Activated T-cell treated with anti-CD3 and anti-CD28 coated beads, Interleukin-2, amount 50 U/mL, for 48 hours (primary cell): ENCODE data around the gene ESYT2.

Experiments used
- DNase-seq, 2 experiments: peaks; one replicate each; pipeline ENCODE4 v3.0.0-alpha.2; 2020

ESYT2 gene

GRCh38 chr7:158687406-158687805 is 141.9 kb downstream of the ESYT2 start:
- no peak for DNase-seq

DNA sequence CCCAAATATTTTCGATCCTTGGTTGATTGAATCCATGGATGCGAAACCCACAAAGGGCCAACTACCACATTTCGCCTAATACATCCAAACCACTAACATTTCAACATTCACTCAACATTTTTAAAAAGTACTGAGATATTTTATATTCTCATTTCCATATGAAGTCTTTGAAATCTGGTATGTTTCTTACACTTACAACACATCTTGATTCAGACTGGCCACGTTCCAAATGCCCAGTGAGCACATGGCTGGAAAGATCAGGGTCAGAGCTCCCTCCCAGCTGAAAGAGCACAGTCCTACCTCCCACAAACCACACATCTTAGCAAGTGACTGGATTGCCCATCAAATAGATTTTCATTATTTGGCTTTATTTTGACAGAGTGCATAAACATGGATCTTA is 143.6 kb downstream of the ESYT2 start:
- no peak for DNase-seq

DNA sequence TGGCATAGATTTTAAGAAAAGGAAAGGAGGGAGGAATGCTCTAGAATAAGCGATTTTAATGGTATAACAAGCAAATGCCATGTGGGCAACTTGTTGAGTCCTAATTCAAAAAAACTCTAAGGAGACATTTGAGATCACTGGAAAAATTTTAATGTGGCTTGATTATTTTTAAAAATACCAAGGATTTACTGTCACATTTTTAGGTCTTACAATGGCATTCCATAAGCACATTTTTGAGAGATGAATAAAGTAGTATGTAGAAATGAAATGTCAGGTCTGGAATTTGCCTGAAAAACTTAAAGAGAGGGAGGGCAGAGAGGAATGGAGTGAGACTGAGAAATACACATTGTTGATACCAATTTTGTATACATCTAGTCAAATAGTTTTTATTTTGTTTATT is 145.0 kb downstream of the ESYT2 start:
- DNase-seq, result no peak

DNA sequence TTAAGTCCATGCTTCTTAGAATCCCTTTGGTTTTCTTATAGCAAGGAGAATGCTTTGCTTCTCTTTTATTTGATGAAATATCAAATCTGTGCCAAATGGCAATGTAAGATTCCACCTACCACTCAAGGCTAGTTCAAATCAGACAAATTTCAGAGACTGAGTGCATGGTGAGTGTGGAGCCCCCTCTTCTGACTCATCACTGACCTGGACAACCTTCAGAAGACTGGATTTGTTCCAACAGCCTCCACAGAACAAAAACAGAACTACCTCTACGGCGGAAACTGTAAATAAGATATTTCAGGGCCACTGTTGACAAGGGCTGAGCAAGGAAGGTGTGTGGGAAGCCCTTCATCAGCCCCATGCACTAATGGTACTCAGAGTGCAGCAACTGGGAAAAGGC is 145.8 kb downstream of the ESYT2 start:
- no peak for DNase-seq

- no peak for DNase-seq
Measured at GRCh38 chr7:158682456-158682855, 146.9 kb downstream of the ESYT2 start.
